IPS-18a (cell line): Measurements from ENCODE around the gene AGPAT3.

ENCODE experiments used
- H3K27ac ChIP-seq: one replicate; pipeline ENCODE4 v1.5.1; 2013; ENCODE audit warnings: low read length
- H3K27me3 ChIP-seq: one replicate; pipeline ENCODE4 v1.6.1; 2013; ENCODE audit warnings: mild to moderate bottlenecking, low read length; ENCODE audit not compliant: control insufficient read depth, insufficient read depth
- H3K36me3 ChIP-seq: one replicate; pipeline ENCODE4 v1.6.1; 2013; ENCODE audit warnings: low read depth, low read length; ENCODE audit not compliant: control insufficient read depth
- H3K4me1 ChIP-seq: one replicate; pipeline ENCODE4 v1.6.1; 2013; ENCODE audit warnings: low read depth, low read length; ENCODE audit not compliant: control insufficient read depth
- H3K4me3 ChIP-seq: one replicate; pipeline ENCODE4 v1.5.1; 2013; ENCODE audit warnings: low read length
- H3K9ac ChIP-seq: one replicate; pipeline ENCODE4 v1.6.1; 2013; ENCODE audit warnings: mild to moderate bottlenecking, low read length, moderate library complexity
- H3K9me3 ChIP-seq: one replicate; pipeline ENCODE4 v1.6.1; 2013; ENCODE audit warnings: low read depth, low read length; ENCODE audit not compliant: control insufficient read depth

The AGPAT3 gene

DNA sequence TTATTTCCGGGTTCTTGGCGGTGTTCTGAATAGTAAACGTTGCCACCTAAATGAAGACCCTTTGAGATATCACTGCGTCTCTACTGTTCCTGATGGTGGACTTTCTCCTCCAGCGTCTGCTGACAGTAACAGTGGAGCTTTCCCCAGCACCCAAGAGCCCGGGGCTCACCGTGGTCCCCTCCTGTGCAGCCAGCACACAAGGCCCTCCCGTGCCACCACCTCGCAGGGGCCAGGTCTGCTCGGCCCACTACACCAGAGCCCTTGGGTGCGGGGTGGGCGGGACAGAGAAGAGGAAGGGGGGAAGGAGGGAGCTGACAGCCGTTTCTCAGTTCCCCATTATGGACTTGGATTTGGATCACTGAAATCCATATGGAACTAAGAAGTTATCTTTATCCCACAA, 85.9 kb downstream of the AGPAT3 start:
- H3K9ac ChIP-seq = no peak overlapping the region
- H3K9me3 ChIP-seq = no peaks in the 10 kb centered on the region
- no peaks in the 10 kb centered on the region for H3K4me1 ChIP-seq
- H3K27ac ChIP-seq = no peak overlapping the region
- no peak overlapping the region for H3K4me3 ChIP-seq
- H3K36me3 ChIP-seq = no peaks in the 10 kb centered on the region
- no peaks in the 10 kb centered on the region for H3K27me3 ChIP-seq

DNA sequence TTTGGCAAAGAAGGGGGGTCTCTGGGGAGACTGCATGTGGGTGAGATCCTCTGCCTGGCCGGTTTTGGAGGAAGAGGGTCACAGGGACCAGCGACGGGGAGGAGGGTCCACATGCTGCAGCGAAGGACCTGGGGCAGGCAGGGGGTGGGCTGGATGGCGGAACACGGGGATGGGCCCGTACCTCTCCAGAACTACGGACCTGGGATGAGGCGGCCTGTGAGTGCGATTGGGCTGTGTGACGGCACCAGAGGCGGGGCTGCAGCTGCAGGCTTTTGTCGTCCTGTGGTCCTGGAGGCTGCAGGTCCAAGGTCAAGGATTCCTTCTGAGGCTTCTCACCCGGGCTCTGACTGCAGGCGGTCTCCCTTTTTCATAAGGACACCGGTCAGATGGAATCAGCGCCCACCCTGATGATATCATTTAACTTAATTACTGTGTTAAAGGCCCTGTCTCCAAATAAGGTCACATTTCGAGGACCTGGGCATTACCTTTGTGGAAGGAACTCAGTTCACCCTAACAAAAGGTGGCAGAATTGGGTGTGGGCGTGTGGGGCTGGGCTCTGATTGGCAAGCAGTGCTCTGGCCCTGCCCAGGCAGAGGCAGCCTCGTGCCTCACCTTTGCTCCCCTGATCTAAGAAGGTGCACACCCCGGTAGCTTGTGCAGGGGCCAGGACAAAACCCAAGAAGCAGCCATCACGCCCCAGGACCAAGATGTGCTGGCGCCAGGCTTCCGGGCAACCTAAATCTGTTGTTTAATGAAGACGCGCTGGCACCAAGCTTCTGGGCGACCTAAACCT, 87.1 kb downstream of the AGPAT3 start:
- Histone ChIP-seq H3K4me1 (no peaks in the 10 kb centered on the region), H3K36me3 (no peaks in the 10 kb centered on the region), H3K27ac (no peak overlapping the region), H3K9ac (no peak overlapping the region), H3K9me3 (no peaks in the 10 kb centered on the region), H3K4me3 (no peak overlapping the region), H3K27me3 (no peaks in the 10 kb centered on the region)

DNA sequence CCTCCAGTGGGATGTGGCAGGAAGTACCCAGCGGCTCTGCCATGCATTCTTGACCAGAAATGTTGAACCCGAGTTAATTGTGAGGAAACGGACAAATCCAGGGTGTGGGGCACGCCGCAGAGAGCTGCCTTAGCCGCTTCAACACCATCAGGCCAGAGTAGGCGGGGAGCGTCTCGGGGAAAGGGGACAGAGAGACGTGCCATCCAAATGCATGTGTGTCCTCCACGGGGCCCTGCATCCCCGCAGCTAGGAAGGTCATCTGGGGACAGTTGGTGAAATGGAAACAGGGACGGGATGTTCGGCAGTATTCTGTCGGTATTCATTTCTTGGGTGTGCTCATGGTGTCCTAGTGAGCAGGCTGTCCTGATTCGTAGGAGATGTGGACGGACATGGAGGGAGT, 88.0 kb downstream of the AGPAT3 start:
- H3K27ac ChIP-seq = no peak overlapping the region
- no peak overlapping the region for H3K4me3 ChIP-seq
- H3K4me1 ChIP-seq = no peaks in the 10 kb centered on the region
- H3K9ac ChIP-seq = no peak overlapping the region
- H3K9me3 ChIP-seq = no peaks in the 10 kb centered on the region
- H3K36me3 ChIP-seq = no peaks in the 10 kb centered on the region
- H3K27me3 ChIP-seq = no peaks in the 10 kb centered on the region

DNA sequence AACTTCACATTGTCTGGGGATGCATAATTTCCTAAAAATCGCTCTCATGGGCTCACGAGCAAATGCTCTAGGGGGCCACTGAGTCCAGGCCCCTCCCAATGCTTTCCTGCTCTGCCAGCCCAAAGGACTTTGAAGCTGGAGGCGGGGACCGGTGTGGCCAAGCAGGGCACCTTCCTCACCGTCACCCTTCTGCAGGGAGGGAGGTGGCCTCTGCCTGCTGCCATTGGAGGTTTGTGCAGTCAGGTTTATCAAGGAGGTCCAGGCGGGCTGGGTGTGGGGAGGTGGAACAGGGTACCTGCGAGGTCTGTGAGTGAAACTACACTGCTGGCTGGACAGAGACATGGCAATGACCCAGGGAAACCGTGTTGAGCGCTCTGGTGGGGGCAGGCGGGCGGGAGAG, 89.0 kb downstream of the AGPAT3 start:
- H3K4me3 ChIP-seq = no peak overlapping the region
- no peak overlapping the region for H3K9ac ChIP-seq
- H3K4me1 ChIP-seq = no peaks in the 10 kb centered on the region
- H3K27ac ChIP-seq = no peak overlapping the region
- no peaks in the 10 kb centered on the region for H3K36me3 ChIP-seq
- no peaks in the 10 kb centered on the region for H3K27me3 ChIP-seq
- H3K9me3 ChIP-seq = no peaks in the 10 kb centered on the region

DNA sequence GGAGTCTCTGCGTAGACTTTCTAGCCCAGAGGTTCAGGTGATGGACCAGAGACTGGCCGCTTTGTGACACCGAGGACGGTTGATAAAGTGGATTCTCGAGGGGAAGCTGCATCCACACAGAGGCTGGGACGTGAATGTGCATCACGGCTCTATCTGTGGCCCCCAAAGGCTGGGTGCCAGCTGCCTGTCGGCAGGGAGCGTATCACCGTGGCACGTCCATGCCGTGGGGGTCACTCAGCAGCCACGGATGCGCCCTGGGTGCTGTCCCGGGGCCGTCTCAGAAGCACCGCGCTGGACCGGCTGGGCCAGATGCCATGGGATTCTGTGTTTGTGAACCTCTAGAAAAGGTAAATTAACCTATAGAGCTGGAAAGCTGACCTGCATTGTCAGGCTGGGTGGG, 89.9 kb downstream of the AGPAT3 start:
- Histone ChIP-seq H3K4me3 (no peak overlapping the region), H3K36me3 (no peaks in the 10 kb centered on the region), H3K4me1 (no peaks in the 10 kb centered on the region), H3K27me3 (no peaks in the 10 kb centered on the region), H3K27ac (no peak overlapping the region), H3K9ac (no peak overlapping the region), H3K9me3 (no peaks in the 10 kb centered on the region)

DNA sequence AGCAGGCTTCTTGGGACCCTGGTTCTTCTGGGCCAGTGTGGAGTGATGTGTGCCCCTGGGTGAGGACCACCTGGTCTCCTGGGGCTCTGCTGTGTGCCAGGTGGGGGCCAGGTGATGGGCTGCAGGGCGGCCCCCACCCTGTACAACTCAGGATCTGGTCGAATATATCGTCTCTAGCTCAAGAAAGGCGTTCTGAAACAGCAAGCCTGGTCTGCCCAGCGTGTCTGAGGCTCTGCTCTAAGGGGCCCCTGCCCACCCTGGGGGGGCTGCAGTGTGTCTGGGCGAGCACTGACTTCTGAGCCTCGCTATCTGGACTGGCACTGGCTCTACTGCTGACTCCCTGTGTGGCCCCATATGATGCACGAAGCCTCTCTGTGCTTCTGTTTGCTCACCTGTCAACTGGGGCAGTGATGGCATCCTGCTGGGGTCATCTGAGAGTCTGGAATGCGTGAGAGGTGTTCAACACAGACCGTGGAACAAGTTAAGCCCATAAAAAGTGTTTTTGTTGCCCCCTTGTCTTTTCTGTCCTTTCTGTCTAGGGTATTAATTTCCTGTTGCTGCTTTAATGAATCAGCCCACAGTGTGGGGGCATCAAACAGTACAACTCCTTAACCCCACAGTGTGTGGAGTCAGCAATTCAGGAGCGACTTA, 91.1 kb downstream of the AGPAT3 start:
- Histone ChIP-seq H3K27ac (no peak overlapping the region), H3K27me3 (no peaks in the 10 kb centered on the region), H3K36me3 (no peaks in the 10 kb centered on the region), H3K4me1 (no peaks in the 10 kb centered on the region), H3K4me3 (no peak overlapping the region), H3K9me3 (no peaks in the 10 kb centered on the region), H3K9ac (no peak overlapping the region)

DNA sequence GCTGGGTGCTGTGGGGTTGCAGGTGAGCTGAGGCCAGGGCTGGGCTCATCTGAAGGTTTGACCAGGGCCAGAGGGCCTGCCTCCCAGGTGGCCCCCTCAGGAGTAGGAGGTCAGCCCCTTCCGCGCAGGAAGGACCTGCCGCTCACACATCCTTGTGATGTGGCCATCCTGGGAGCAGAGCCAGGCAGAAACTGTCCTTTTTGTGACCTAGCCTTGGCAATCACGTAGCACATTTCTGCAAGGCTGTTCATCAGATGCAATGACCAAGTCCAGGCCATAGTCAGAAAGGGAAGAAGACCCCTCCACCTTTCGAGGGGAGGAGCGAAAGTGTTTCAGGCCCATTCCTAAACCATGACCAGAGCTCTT, 91.6 kb downstream of the AGPAT3 start:
- H3K9ac ChIP-seq = no peak overlapping the region
- H3K9me3 ChIP-seq = no peaks in the 10 kb centered on the region
- no peak overlapping the region for H3K4me3 ChIP-seq
- no peaks in the 10 kb centered on the region for H3K4me1 ChIP-seq
- no peaks in the 10 kb centered on the region for H3K27me3 ChIP-seq
- H3K27ac ChIP-seq = no peak overlapping the region
- no peaks in the 10 kb centered on the region for H3K36me3 ChIP-seq

DNA sequence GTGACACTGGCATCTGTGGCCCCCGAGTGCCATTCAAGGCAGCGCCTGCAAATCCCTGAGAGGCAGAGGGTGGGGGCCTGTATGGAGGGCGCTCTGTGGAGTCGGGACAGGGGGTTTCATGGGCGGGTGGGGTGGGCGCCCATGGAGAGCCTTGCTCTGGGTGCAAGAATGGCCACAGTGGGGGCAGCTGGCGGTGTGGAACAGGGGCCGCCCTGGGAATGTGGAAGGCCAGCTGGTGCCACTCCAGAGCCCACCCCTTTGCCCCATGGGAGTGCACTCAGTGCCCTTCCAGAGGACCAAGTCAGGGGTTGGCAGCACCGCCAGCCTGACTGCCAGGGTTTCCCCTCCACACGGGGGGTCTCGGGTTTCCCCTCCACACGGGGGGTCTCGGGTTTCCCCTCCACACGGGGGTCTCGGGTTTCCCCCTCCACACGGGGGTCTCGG, 92.1 kb downstream of the AGPAT3 start:
- no peak overlapping the region for H3K9ac ChIP-seq
- H3K4me1 ChIP-seq = no peaks in the 10 kb centered on the region
- no peaks in the 10 kb centered on the region for H3K36me3 ChIP-seq
- no peaks in the 10 kb centered on the region for H3K27me3 ChIP-seq
- no peak overlapping the region for H3K4me3 ChIP-seq
- H3K9me3 ChIP-seq = no peaks in the 10 kb centered on the region
- H3K27ac ChIP-seq = no peak overlapping the region

DNA sequence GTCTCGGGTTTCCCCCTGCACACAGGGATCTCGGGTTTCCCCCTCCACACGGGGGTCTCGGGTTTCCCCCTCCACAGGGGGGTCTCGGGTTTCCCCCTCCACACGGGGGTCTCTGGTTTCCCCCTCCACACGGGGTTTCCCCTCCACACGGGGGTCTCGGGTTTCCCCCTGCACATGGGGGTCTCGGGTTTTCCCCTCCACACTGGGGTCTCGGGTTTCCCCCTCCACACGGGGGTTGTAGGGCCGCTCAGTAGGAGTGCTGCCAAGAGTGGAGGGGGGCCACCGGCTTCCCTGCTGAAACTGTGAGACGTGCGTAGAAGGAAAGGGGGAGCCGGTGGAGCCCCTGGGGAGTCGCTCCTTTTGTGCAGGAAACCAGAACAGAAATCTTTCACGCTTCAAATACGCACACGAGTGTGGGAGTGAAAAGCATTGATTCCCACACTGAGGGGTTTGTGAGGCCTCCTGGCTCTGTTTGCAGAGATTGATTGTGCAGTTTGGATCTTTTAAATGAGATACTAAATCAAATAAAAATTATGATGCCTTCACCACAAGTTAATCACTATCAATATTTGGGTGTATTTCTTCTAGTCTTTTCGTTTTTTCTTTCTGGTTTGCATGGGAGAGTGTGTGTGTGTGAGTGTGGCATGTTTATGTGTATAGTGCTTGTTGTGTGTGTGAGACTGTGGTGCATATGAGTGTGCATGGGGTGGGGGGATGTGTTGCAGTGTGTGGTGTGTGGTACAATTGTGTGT, 92.8 kb downstream of the AGPAT3 start:
- H3K27ac ChIP-seq = no peak overlapping the region
- H3K9me3 ChIP-seq = no peaks in the 10 kb centered on the region
- H3K36me3 ChIP-seq = no peaks in the 10 kb centered on the region
- H3K4me1 ChIP-seq = no peaks in the 10 kb centered on the region
- H3K4me3 ChIP-seq = no peak overlapping the region
- H3K9ac ChIP-seq = no peak overlapping the region
- no peaks in the 10 kb centered on the region for H3K27me3 ChIP-seq

DNA sequence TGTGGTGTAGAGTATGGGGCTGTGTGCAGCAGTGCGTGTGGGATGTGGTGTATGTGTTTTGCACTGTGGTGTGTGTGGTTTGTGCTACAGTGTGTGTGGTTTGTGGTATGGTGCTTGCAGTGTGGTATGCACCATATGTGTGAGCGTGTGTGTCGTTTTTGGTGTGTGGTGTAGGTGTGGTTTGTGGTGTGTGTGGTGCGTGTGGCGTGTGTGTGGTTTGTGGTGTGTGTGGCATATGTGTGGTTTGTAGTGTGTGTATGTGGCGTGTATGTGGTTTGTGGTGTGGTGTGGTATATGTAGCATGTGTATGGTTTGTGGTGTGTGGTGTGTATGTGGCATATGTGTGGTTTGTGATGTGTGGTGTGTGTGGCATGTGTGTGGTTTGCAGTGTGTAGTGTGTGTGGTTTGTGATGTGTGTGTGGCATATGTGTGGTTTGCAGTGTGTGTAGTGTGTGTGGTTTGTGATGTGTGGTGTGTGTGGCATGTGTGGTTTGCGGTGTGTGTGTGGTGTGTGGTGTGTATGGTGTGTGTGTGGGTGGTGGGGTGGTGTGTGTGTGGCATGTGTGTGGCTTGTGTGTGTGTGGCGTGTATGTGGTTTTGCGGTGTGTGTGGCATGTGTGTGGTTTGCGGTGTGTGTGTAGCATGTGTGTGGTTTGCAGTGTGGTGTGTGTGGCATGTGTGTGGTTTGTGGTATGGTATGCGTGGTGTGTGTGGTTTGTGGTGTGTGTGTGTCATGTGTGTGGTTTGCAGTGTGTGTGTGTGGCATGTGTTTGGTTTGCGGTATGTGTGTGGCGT, 93.5 kb downstream of the AGPAT3 start:
- H3K27me3 ChIP-seq = no peaks in the 10 kb centered on the region
- H3K4me3 ChIP-seq = no peak overlapping the region
- H3K9ac ChIP-seq = no peak overlapping the region
- H3K4me1 ChIP-seq = no peaks in the 10 kb centered on the region
- no peaks in the 10 kb centered on the region for H3K36me3 ChIP-seq
- H3K27ac ChIP-seq = no peak overlapping the region
- no peaks in the 10 kb centered on the region for H3K9me3 ChIP-seq
